ENCODE data around the gene FDCSP.
"Not testable (repeated sequence)": the region's sequence is repeated elsewhere in the genome, so short reads cannot be mapped to it uniquely, and the experiment has no call there.

FDCSP gene

GRCh38 chr4:70225824-70226223 is at the start of gene FDCSP:
Gene FDCSP (plus strand): TSS chr4:70226124. CDS start chr4:70231195, 5,071 bp downstream.
- no peak for DNase-seq

- DNase-seq: no peak
These were observed 48.8 kb upstream of the FDCSP start for GRCh38 chr4:70177090-70177489.

- DNase-seq: no peak
These were observed 47.8 kb upstream of the FDCSP start for GRCh38 chr4:70178075-70178660.

- DNase-seq: no peak
These were observed 46.1 kb upstream of the FDCSP start for GRCh38 chr4:70179811-70180210.

GRCh38 chr4:70181864-70182263 is 44.1 kb upstream of the FDCSP start:
- DNase-seq: no peak

GRCh38 chr4:70182517-70183167 is 43.3 kb upstream of the FDCSP start:
- DNase-seq: no peak

GRCh38 chr4:70183168-70183939 is 42.6 kb upstream of the FDCSP start:
- DNase-seq: peak; percentile 0

- DNase-seq: no peak
These were observed 42.0 kb upstream of the FDCSP start for GRCh38 chr4:70183940-70184246.

GRCh38 chr4:70187216-70187615 is 38.7 kb upstream of the FDCSP start:
- DNase-seq: no peak

- no peak for DNase-seq
These were observed 35.3 kb upstream of the FDCSP start for GRCh38 chr4:70190579-70190978.

- no peak for DNase-seq
These were observed 34.3 kb upstream of the FDCSP start for GRCh38 chr4:70191647-70192046.

GRCh38 chr4:70192895-70193294 is 33.0 kb upstream of the FDCSP start:
- DNase-seq: no peak

- no peak for DNase-seq
These were observed 30.5 kb upstream of the FDCSP start, which contains the start of gene ODAM for GRCh38 chr4:70195425-70195824. Gene ODAM (plus strand): TSS chr4:70195725. CDS start chr4:70196544, 819 bp downstream.

GRCh38 chr4:70196857-70197256 is 29.1 kb upstream of the FDCSP start:
- no peak for DNase-seq

GRCh38 chr4:70197842-70198241 is 28.1 kb upstream of the FDCSP start:
- no peak for DNase-seq

GRCh38 chr4:70203601-70204000 is 22.3 kb upstream of the FDCSP start:
- DNase-seq: no peak

GRCh38 chr4:70212752-70213151 is 13.2 kb upstream of the FDCSP start:
- DNase-seq: not testable (repeated sequence)

- DNase-seq: peak; percentile 35
These were observed 9.8 kb upstream of the FDCSP start for GRCh38 chr4:70216109-70216508.

- DNase-seq: not testable (repeated sequence)
These were observed 9.4 kb upstream of the FDCSP start for GRCh38 chr4:70216550-70216949.

GRCh38 chr4:70221389-70221788 is 4.5 kb upstream of the FDCSP start:
- DNase-seq: not testable (repeated sequence)

- DNase-seq: peak; percentile 86
These were observed 4.1 kb upstream of the FDCSP start for GRCh38 chr4:70221818-70222217.

- no peak for DNase-seq
These were observed 10.2 kb downstream of the FDCSP start for GRCh38 chr4:70236125-70236524.

GRCh38 chr4:70239131-70239883 is 13.4 kb downstream of the FDCSP start:
- DNase-seq: no peak

Measured in NCI-H524 treated with DMSO at 0.1 percent for 48 hours (cell line).